NCI-H82 treated with DMSO at 0.1 percent for 48 hours (cell line): Measurements from ENCODE around the gene FRMPD2.

Experiments used
- DNase-seq: peaks from one replicate; lab custom pipeline; 2025; ENCODE audit not compliant: unreplicated experiment; lab: John Stamatoyannopoulos, UW

FRMPD2 gene, protein sequence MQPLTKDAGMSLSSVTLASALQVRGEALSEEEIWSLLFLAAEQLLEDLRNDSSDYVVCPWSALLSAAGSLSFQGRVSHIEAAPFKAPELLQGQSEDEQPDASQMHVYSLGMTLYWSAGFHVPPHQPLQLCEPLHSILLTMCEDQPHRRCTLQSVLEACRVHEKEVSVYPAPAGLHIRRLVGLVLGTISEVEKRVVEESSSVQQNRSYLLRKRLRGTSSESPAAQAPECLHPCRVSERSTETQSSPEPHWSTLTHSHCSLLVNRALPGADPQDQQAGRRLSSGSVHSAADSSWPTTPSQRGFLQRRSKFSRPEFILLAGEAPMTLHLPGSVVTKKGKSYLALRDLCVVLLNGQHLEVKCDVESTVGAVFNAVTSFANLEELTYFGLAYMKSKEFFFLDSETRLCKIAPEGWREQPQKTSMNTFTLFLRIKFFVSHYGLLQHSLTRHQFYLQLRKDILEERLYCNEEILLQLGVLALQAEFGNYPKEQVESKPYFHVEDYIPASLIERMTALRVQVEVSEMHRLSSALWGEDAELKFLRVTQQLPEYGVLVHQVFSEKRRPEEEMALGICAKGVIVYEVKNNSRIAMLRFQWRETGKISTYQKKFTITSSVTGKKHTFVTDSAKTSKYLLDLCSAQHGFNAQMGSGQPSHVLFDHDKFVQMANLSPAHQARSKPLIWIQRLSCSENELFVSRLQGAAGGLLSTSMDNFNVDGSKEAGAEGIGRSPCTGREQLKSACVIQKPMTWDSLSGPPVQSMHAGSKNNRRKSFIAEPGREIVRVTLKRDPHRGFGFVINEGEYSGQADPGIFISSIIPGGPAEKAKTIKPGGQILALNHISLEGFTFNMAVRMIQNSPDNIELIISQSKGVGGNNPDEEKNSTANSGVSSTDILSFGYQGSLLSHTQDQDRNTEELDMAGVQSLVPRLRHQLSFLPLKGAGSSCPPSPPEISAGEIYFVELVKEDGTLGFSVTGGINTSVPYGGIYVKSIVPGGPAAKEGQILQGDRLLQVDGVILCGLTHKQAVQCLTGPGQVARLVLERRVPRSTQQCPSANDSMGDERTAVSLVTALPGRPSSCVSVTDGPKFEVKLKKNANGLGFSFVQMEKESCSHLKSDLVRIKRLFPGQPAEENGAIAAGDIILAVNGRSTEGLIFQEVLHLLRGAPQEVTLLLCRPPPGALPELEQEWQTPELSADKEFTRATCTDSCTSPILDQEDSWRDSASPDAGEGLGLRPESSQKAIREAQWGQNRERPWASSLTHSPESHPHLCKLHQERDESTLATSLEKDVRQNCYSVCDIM (N-terminal part only)

DNA sequence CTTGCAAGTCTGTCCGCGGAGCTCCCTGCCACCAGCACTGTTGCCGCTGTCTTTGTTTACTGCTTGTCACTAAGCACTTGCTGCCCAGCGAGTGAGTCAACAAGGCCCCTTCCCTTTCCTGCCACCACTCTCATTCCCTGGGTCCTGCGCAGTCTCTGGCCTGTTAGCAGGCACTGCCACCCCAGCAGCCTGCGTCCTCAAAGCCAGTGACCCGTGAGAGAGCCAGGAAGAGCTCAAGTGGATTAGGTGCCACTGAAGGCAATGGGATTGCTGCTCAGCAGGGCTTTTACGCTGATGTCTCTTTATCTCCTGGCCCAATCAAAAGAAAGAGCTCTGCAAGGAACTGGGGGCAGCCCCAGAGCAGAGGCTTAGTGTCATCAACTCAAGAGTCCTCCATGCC is at the start of gene FRMPD2:
FRMPD2 (minus strand) TSS at position 61 of the 400 bp plus-strand sequence. CDS start 129 bp downstream, outside the sequence.
- DNase-seq, result peak; percentile 52

DNA sequence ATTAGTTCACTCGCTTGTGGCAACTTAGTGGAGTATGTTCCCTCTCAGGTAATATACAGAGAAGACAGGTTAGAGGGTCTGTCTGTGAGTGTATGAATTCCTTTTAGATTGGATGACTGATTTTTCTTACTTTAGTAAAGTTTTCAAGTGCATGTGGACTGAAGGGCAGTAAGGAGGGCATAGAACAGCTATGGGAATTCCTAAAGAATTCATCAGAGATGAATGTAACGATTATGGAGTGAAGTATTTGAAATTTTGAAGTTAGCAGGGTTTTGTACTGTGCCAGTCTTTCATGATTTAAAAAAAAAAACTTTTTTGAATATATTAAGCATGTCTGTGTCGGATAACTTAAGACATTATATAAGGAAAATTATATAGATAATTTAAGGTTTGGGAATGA is 47.5 kb upstream of the FRMPD2 start:
- no peak for DNase-seq

DNA sequence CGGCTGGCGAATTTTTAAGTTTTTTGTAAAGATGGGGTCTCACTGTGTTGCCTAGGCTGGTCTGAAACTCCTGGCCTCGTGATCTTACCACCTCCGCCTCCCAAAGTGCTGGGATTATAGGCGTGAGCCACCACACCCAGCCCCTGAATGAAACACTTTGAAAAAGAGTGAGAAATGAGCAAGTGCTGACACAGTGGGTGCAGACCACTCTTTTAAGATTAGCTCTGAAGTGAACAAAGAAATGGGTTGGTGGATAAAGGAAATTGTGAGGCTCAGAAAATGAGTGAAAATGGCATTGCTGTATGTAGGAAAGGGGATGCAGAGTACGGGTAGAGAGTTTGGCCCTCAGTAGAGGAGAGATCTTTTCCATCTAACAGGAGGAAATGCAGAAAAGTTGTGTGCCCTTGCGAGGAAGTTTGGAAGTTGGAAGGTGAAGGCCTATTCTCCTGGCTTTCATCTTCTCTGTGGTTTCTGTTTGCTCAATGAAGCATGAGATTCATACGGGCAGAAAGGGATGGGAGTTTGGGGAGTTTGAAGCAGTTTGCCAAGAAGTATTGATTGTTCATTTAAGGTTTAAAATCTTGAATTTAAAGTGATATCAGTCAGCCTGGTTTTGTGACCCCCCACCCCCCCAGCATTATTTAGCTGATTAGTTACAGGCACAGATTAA is 43.0 kb upstream of the FRMPD2 start:
- DNase-seq, result no peak

DNA sequence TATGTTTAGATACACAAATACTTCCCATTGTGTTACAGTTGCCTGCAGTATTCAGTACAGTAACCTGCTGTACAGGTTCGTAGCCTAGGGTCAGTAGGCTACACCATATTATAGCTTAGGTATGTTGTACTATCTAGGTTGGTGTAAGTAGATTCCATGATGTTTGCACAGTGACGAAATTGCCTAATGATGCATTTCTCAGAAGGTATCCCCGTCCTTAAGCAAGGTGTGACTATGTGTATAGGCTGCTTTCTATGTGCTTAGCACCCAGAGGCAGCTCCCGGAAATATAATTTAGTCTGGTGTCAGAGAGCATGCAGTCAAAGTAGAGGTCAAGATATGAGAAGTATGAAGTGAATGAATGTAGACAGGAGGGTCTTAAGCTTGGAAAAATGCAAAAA is 41.7 kb upstream of the FRMPD2 start:
- DNase-seq, result no peak

DNA sequence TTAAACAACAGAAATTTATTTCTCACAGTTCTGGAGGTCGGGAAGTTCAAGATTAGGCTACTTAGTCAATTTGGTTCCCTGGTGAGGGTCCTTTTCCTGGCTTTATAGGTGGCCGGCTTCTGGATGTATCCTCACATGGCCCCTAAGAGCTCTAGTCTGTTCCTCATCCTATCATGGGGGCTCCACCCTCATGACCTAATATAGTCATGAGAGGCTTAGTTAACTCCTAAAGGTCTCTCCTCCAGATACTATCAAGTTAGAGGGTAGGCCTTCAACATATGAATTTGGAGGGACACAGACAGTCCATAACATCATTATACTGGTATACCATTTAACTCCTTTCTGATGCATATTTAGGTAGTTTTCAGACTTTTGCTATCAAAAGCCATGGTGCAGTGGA is 39.6 kb upstream of the FRMPD2 start:
- DNase-seq, result no peak

DNA sequence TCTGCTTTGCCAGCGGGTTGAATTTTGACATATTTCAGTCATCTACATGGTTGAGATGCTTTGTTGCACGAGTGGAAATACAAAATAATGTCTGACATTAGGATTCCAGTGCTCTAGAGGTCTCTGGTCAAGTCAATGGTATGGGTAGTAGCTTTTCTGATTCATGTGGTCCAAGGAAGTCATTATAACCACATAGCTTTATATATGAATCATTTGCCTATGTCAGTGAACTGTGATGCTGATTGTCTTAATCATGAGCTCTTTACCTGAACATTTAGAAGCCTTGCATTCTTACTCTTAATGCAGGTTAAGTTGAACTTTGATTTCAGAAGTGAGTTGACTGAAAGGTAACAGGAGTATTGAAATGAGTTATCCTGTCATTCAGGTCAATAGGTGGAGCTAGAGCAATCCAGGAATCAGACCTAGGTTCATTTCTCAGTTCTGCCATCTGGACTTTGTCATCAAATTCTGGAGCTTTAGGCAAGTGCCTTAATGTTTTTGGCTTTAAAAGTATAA is 35.3 kb upstream of the FRMPD2 start:
- DNase-seq, result no peak

DNA sequence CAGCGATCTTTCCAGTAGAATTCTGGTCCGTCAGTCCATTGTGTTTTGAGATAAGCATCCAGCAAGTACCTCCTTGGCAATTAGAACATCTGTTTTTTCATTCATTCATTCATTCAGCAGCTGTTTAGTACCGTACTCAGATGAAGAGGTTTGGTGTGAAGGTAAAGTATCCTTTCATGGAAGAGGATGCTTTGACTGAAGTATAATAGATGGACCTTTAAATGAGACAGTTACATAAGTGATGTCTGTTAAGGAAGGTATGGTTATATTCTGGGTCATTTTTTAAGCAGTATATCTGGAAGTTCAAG is 33.2 kb upstream of the FRMPD2 start:
- no peak for DNase-seq

DNA sequence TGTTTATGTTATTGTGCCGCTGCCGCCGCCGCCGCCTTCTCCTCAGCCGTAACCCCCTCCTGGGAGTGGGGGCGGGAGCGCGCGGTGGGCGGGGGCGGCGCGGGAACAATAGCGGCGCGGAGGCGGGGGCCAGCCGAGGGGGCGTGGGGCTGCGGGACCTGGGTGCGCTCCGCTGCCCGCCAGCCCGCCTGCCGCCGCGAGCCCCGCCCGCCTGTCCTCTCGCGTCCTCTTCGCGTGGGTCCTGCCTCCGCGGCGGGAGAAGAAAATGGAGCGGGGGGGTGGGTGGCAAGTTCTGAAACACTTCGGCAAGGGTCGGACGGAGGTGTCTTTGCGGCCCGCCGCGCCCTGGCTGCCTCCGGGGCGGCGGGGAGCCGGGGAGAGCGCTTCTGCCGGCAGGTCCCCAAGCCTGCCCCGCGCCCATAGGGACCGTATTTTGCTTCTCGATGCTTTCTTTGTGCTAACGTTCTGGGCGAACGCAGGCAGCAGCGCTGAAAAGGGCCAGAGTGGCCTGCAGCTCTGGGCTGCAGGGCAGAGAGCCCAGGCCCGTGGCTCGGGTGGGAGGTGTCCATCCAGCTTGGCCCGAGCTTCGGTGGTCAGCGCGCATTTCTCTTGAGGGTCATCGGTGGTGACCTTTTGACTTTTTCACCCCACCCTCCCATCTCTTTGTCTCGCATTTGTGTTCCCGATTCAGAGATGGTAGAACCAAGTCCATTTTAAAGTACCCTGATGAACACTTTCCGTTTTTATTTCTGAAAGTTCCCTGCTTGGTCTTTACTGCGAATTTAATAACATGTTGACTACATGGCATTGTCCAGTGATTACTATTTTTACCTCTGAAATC is 32.6 kb upstream of the FRMPD2 start:
- peak; percentile 16 for DNase-seq

DNA sequence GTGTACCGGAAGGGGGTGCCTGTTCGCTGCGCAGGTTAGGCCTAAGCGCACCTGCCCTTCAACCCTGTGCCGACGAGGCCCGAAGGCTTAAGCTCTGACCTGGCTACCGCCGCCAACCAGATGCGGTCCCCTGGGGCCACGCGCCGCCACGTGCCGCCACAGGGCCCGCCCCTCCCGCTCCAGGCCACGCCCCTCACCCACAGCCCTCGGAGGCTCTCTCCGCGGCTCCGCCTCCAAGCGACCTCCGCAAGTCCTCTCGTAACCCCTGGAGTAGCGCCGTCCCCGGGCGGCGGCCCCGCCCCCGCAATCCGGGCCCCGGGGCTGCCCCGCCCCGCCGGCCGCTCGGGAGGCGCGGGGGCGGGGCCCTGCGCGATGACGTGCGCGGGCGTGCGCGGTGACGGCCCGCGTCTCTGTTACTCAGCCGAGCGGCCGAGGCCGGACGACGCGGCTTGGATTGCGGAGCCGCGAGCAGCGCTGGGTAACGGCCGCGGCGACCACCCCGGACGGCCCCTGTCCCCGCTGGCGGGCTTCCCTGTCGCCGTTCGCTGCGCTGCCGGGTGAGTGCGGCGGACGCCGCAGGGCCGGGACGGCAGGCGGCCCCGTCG is 31.9 kb upstream of the FRMPD2 start, which contains the start of gene MAPK8:
MAPK8 (plus strand) TSS at position 413 of the 605 bp plus-strand sequence. CDS start 94,984 bp downstream, outside the sequence.
- peak; percentile 65 for DNase-seq

DNA sequence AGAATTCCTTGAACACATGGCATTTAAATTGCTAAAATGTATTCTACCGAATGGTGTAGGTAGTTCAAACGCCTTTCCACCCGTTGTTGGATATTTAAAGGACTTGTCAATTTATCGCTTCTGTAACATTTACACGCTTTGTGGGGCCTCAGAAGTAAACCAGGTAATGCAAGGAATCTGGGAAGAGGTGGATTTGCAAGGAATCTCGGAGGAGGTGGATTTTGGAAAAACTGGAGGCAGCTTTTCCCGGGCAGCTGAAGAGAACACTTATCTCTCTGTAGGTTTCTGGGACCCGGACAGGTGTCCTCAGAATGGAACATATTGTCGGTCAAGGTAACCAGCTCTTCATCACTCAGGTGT is 31.4 kb upstream of the FRMPD2 start:
- DNase-seq, result no peak

DNA sequence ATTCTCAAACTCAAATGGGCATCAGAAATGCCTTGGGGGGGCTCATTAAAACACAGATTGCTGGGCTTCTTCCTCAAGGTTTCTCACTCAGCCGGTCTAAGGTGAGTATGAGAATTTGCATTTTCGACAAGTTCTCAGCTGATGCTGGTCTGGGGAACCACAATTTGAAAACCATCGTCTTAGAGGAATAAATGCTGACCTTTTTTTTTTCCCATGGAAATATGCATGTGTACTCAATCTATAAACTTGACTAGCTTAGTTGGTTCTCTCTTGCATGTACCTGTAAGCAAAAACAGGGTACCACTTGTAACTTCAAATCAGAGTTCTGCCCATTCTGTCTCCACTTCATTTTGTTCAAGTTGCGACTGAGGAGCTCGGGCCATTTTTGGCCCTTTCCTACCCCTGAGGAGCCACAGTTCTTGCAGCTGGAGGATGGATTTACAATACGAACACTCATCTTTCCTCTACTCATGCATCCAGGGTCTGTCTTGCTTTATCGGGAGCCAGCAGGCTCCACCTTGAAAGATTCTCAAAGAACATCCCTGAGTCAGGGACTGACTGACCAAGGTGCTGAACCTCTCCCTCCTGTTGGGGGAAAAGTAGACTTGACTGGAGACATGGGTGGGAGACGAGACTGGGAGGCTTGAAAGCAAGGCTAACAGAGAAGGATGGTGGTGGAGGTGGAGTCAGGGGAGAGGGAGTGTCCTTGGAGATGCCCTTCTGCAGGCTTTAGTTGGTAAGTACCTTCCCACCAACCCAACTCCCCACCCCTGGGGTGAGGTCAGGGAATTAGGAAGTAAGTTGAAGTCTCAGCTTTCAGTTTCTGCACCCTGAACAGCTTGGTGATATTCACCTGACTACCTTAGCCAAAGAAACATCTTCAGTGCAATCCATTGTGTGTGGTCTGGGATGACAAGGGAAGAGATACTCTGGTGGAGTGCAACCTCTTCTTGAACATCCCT is 28.3 kb upstream of the FRMPD2 start:
- no peak for DNase-seq

DNA sequence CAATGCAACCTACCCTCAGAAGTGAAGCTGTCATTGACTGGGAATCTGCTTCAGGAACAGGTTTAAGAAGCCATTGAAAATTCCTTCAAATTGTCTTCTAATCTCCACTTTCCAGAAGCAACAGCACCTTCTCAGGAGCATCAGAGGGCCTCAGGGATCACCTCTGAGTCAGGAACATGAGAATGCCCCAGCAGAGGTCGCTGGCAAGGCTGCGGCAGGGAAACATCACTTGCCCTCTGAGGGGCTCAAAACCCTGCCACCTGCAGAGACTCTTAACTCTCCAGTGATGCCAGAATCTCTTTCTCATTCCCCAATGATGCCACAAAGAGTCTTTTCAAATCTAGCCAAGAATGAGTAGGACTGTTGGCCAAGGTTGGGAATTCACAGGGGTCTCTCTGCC is 26.1 kb upstream of the FRMPD2 start:
- DNase-seq, result no peak

DNA sequence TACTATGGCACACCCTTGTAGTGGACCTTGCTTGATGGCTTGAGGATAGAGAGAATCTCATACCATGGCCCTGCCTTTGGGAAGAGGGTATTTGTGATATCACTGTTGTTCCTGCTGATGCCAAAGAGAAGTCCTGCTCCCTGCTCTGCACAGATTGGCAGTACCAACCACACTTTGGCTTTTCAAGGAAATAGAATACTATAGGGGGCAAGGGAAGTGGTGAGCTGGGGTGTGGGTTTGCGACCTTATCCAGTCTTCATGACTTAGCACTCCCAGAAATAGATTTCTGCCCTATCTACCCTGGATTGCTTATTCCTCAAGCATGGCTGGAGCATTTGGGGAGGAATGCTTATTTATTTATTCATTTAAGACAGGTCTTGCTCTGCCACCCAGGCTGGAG is 25.2 kb upstream of the FRMPD2 start:
- no peak for DNase-seq

DNA sequence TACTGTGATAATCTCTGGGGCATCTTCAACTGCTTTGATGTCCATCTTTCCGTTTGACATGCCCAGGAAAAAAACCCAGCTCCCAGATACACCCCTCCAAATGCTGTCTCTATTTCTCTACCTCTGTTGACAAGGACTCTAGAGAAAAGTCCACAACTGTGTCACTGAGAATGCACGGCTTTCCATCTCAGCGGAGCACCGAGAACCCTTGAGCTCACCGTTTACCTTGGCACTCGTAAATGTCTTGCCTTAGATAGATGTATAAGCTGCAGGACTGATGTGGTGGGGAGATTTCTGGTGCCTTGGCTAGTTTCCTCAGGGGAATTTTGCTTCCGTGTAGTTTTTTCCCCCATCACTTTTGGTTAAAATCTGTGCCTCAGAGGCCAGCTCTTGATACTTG is 24.6 kb upstream of the FRMPD2 start:
- DNase-seq, result no peak

DNA sequence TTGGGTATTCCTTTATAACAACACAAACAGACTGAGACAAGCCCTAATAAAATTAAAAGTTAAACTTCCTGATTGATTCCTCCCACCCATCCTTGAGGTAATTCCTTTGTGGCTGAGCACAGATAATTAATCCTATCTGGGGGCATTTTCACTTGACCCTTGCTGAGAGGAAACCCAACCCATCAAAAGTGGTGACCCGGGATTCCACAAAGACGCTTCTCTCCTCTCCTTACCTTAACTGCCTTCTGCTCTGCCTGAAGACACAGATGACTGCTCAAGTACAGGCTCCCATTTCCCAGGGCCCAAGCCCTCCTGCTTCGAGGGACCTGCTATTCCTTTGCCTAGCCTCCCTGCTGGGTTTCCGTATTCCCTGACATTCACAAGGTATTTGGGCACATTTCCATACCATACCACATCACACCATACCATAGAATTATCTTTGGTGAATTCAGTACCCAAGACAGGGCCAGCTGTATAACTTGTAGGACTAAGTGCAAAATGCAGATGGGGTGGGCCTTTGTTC is 22.1 kb upstream of the FRMPD2 start:
- DNase-seq, result no peak

DNA sequence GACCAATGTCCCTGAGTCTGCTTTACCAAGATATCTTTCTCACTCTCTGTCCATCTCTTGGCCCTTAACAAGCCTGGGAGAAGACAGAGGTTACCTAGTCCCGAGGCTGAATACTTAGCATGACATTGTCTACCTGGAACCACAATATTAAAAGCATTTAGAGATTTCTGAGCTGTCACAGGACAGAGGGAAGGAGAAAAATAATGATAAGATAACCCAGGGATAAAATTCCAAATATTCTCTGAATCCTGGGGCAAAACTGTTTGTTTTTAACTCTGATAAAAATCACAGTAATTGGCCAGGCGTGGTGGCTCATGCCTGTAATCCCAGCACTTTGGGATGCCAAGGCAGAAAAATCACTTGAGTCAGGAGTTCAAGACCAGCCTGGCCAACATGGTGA is 19.9 kb upstream of the FRMPD2 start:
- DNase-seq, result no peak

DNA sequence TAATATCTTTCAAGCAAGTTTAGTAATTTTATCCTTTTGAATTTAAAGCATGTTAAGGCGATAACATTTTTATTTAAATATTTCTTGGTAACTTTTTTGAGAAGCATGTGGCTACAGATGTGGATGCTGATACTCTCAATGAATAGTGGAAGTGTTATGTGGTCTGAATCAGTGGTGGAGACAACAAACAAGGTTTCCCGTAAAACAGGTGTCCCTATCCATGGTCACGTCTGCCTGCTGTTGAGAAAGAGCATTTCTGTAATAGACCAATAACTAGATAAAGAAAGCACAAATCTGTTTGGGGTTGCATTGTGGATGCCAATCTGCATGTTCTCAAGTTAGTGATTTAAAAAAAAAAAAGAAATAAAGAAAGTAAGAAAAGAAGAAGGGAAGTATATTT is 18.1 kb upstream of the FRMPD2 start:
- no peak for DNase-seq

DNA sequence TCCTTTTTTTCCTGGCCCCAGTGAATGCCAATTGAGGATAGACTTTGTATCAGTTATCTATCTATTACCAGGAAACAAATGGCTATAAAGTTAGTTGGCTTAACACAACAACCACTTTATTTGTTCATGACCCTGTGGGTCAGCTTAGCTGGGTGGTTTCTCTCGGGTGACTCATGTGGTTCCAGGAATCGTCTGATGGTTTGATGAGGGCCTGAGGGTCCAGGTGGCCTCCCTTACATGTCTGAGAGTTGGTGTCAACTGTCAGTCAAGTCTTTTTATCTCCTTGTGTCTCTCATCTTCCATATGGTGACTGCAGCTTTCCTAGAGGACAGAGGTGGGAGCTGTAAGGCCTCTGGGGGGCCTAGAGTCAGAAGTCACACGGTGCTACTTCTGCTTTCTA is 16.7 kb upstream of the FRMPD2 start:
- DNase-seq, result no peak
